ENCODE results near the gene SERINC5.

SERINC5 gene

DNA sequence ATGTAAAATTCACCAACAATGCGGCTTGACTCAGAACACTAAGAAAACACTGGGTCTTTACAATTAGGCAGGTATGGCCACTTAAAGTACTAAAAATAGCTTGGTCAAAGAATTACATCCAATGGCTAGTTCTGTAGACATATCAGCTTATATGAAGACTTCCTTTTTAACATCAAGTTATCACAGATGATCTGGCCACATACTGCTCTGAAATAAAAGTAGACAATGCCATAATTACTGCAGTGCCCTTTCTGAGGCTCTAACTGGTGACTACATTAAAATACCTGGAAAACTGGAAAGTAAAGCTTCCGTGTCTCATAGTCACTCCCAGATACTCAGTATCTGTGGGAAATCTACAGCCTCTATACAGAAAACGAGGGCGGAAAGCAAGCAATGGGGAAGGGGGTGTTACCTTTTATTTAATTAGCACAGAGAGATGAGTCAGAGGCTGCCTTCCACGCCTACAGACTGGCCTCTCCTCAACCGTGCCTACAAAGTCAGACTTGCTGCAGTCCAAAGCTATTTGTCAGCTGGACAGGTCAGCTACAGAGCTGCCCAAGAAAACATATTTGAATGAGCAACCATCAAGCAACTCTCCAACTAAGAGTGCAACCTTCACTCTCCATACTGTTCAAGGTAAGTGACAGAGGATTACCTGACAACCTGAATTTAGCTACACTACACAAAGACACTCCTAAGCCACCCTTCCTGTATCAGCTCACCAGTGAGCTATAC, 8.7 kb downstream of the SERINC5 start:
- DNase-seq (ENCODE audit: low read depth), result peak; percentile 93
- TF ChIP-seq CTCF (conservative IDR thresholded peaks at IDR 0.05; ENCODE audit: control insufficient read depth, insufficient read depth, low read depth, low read length), result no peak
- H3K4me3 ChIP-seq (ENCODE audit: control insufficient read depth, low read depth, low read length), result peak overlapping the region; percentile 20

DNA sequence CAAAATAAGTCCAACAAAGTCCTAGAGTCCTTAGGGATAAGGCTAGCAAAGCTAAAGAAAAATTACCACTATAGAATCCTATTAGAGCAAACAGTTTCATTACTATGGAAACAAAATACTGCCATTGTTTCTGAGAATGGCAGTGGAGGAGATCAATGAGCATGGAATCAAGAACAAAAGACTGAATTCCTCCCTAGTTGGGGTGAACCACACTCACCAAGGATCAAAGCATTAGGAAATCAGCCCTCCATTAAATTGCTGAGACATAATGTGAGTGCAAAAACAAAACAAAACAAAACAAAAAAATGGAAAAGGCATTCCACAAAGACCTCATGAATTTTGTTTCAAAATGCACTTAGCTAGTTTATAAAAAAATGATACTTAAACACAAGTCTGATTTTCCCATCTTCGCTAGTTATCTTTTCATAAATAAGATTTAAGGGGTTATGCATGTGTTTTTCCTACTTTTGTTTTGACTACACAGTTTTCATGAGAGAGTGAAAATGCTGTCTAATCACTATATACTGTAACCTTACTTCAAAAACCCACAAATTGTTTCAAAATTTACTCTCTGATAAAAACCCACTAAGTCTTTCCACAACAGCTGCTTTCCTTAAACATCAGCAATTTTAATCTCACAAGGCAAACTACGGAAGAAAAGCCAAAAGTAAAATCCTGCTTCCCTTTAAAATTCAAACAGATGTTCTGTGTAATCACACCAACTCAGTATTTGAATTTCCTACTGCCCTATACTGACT, 9.7 kb downstream of the SERINC5 start:
- TF ChIP-seq CTCF (conservative IDR thresholded peaks at IDR 0.05; ENCODE audit: control insufficient read depth, insufficient read depth, low read depth, low read length), result no peak
- DNase-seq (ENCODE audit: low read depth), result peak; percentile 48
- no peak overlapping the region for H3K4me3 ChIP-seq (ENCODE audit: control insufficient read depth, low read depth, low read length)

DNA sequence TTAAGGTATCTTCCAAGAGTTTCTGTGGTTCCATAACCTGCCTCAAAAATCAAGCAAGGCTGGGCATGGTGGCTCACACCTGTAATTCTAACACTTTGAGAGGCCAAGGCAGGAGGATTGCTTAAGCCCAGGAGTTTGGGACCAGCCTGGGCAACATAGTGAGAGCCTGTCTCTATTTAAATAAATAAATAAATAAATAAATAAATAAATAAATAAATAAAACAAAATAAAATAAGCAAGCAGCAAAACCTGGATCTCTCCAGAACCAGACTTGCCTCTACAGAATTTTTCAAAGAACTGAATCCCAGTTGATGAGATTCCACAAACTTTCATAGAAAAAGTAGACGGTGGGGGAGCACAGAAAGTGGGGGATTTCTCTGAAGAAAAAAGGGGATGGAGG, 12.3 kb downstream of the SERINC5 start:
- DNase-seq (ENCODE audit: low read depth), result no peak
- TF ChIP-seq CTCF (conservative IDR thresholded peaks at IDR 0.05; ENCODE audit: control insufficient read depth, insufficient read depth, low read depth, low read length), result no peak
- no peak overlapping the region for H3K4me3 ChIP-seq (ENCODE audit: control insufficient read depth, low read depth, low read length)

DNA sequence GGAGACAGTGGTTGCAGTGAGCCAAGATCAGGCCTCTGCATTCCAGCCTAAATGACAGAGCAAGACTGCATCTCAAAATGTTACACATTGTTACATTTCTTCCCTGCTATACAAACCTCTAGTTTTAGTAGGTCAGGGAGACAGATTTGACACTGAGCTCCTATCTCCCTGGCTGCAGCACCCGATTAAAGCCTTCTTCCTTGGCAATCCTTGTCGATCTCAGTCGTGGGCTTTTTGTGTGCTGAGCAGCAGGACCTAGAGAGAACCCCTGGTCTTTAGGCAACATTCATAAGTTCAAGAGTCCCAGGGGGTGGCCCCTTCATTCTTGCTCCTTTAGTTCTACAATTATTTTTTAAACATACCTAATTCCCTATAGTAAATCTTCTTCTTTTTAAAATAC, 13.0 kb downstream of the SERINC5 start:
- H3K4me3 ChIP-seq (ENCODE audit: control insufficient read depth, low read depth, low read length), result no peak overlapping the region
- DNase-seq (ENCODE audit: low read depth), result no peak
- TF ChIP-seq CTCF (conservative IDR thresholded peaks at IDR 0.05; ENCODE audit: control insufficient read depth, insufficient read depth, low read depth, low read length), result no peak

DNA sequence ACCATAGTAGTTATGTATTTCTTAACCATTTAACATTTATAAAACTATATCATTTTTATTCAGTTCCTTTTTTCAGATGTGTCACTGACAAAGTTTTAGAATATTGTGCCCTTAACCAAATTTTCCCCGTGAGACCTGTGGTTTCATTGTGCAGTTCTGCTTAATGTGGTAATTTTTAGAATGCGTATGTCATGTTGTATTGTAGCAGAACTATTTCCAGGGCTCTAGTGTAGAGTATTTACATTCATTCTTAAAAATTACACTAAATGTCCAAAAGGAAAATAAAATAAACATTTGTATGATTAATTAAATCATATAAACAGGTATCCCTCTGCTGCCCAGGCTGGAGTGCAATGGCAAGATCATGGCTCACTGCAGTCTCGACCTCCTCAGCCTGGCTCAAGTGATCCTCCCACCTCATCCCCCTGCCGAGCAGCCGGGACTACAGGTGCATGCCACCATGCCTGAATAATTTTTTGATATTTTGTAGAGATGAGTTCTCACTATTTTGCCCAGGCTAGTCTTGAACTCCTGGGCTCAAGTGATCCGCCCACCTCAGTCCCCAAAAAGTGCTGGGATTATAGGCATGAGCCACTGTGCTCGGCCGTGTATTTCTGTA, 15.4 kb downstream of the SERINC5 start:
- DNase-seq (ENCODE audit: low read depth), result no peak
- TF ChIP-seq CTCF (conservative IDR thresholded peaks at IDR 0.05; ENCODE audit: control insufficient read depth, insufficient read depth, low read depth, low read length), result no peak
- no peak overlapping the region for H3K4me3 ChIP-seq (ENCODE audit: control insufficient read depth, low read depth, low read length)

DNA sequence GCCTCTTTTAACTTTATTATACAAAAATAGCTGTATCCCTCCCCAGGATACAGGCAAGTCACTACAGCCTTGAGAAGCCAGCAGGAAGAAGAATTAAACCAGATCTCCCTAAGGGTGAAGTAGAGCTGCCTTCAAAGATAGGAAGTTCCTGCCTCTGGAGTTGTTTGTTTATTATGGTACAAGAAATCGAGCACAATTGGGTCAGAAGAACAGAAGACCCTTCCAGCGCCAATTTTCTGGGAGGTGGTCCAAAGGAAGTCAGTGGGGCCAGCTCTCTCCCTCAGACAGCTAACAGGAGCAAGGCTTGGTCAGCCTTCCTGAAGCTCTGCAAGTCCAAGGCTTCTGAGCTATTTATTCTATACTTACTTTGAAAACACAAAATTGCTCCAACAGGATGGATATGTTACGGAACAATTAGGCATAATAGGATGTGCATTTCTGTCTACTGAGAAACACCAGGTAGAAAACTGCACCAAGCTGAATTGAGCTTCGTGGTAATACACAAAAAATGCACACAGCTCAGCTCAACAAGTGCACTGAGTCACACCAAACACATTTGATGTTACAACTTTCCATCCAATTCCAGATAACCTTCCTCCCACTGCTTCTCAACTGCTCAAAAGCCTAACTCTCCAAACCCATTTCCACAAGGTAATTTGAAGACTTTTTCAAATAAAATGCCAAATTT, 16.0 kb downstream of the SERINC5 start:
- TF ChIP-seq CTCF (conservative IDR thresholded peaks at IDR 0.05; ENCODE audit: control insufficient read depth, insufficient read depth, low read depth, low read length), result no peak
- peak; percentile 49 for DNase-seq (ENCODE audit: low read depth)
- H3K4me3 ChIP-seq (ENCODE audit: control insufficient read depth, low read depth, low read length), result no peak overlapping the region
